ENCODE measurements around the gene DNMT3A.
"Not testable (repeated sequence)": the region's sequence is repeated elsewhere in the genome, so short reads cannot be mapped to it uniquely, and the experiment has no call there.

DNMT3A gene

DNA sequence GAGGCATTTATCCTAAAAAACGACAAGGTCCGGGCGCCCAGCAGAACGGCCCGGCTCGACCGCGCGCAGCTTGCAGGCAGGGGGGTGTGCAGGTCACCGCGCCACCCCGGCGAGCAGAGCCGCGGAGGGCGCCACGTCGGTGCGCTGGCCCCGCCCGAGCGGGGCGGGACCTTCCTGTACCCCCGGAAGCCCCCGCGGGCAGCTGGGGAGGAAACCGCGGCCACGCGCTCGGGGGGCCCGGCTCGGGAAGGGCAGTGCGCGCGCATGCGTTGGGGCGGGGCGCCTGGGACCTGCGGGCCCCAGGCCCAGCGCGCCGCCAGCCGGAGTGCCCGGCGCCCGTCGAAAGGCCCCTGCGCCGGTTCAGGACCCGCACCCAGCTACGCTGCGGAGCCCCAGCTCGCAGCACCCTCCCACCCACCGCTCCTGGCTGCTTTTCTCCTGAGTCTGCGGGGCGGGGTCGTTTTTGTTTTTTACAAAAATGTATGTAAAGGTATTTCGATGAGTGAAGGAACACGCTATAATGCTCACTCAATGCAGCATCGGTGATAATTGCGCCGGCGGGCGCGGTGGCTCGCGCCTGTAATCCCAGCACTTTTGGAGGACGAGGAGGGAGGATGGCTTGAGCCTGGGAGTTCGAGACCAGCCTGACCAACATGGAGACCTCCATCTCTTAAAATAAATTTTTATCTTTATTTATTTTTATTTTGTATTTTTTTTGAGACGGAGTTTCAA lies 125.6 kb downstream of the DNMT3A start:
- Histone ChIP-seq H3K27me3 (ENCODE audit: insufficient read depth, low read depth, severe bottlenecking) (no peaks in the 10 kb centered on the region), H3K4me3 (ENCODE audit: low read depth, low read length) (no peak overlapping the region), H3K9me3 (ENCODE audit: severe bottlenecking) (no peaks in the 10 kb centered on the region), H3K36me3 (no peaks in the 10 kb centered on the region), H3K27ac (no peak overlapping the region)
- no peak for DNase-seq
- TF ChIP-seq CTCF (IDR thresholded peaks at IDR 0.05; ENCODE audit: low read depth, low read length), result no peak

- TF ChIP-seq CTCF (IDR thresholded peaks at IDR 0.05; ENCODE audit: low read depth, low read length), result no peak
- Histone ChIP-seq H3K27ac (no peak overlapping the region), H3K9me3 (ENCODE audit: severe bottlenecking) (no peaks in the 10 kb centered on the region), H3K27me3 (ENCODE audit: insufficient read depth, low read depth, severe bottlenecking) (no peaks in the 10 kb centered on the region), H3K4me3 (ENCODE audit: low read depth, low read length) (no peak overlapping the region), H3K36me3 (no peaks in the 10 kb centered on the region)
- DNase-seq, result no peak
Observed at GRCh38 chr2:25215232-25215631, 126.5 kb downstream of the DNMT3A start.

DNA sequence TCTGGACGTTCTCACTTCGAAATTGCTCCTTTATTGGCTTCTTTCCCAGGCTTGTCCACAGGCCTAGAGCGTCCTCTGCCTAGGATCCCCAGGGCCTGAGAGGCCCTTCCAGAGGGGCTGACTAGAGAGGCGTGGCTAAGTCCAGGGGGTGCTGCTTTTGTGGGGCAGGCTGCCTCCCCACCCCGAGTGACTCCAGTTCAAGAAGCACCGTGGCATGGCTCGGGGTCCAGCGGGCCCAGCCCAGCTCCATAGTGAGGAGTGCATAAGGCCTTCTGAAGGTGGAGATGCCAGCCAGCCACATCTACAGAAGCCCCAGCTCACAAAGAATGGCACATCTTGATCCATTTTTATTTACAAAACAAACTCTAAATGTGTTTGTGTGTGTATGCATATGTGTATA lies 128.5 kb downstream of the DNMT3A start:
- TF ChIP-seq CTCF (IDR thresholded peaks at IDR 0.05; ENCODE audit: low read depth, low read length), result no peak
- Histone ChIP-seq H3K27me3 (ENCODE audit: insufficient read depth, low read depth, severe bottlenecking) (no peaks in the 10 kb centered on the region), H3K36me3 (no peaks in the 10 kb centered on the region), H3K4me3 (ENCODE audit: low read depth, low read length) (no peak overlapping the region), H3K9me3 (ENCODE audit: severe bottlenecking) (no peaks in the 10 kb centered on the region), H3K27ac (no peak overlapping the region)
- no peak for DNase-seq

DNA sequence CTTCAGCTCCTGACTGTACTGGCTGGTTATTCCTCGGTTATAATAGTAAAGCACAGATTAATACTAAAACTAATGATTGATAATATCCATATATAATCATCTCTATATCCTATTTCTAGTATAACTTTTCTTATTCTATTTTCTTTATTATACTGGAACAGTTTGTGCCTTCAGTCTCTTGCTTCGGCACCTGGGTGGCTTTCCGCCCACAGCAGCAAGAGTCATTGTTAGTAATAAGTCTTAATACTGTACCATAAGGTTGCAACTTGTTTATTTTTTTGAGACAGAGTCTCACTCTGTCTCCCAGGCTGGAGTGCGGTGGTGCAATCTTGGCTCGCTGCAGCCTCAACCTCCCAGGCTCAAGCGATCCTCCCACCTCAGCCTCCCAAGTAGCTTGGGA lies 130.8 kb downstream of the DNMT3A start:
- H3K36me3 ChIP-seq; H3K27ac ChIP-seq; H3K9me3 ChIP-seq (ENCODE audit: severe bottlenecking); H3K27me3 ChIP-seq (ENCODE audit: insufficient read depth, low read depth, severe bottlenecking); DNase-seq; H3K4me3 ChIP-seq (ENCODE audit: low read depth, low read length): not testable (repeated sequence)

GRCh38 chr2:25207078-25207545 lies 134.6 kb downstream of the DNMT3A start:
- Histone ChIP-seq H3K4me3 (ENCODE audit: low read depth, low read length) (no peak overlapping the region), H3K27ac (no peak overlapping the region), H3K36me3 (no peaks in the 10 kb centered on the region), H3K9me3 (ENCODE audit: severe bottlenecking) (no peaks in the 10 kb centered on the region), H3K27me3 (ENCODE audit: insufficient read depth, low read depth, severe bottlenecking) (no peaks in the 10 kb centered on the region)
- DNase-seq, result no peak
- TF ChIP-seq CTCF (IDR thresholded peaks at IDR 0.05; ENCODE audit: low read depth, low read length), result no peak

GRCh38 chr2:25204190-25204838 lies 137.4 kb downstream of the DNMT3A start:
- no peak for TF ChIP-seq CTCF (IDR thresholded peaks at IDR 0.05; ENCODE audit: low read depth, low read length)
- Histone ChIP-seq H3K4me3 (ENCODE audit: low read depth, low read length) (no peak overlapping the region), H3K27ac (no peak overlapping the region)

More at GRCh38 chr2:25204190-25204838, 137.4 kb downstream of the DNMT3A start:
- no peak for DNase-seq
- Histone ChIP-seq H3K36me3 (no peaks in the 10 kb centered on the region), H3K27me3 (ENCODE audit: insufficient read depth, low read depth, severe bottlenecking) (no peaks in the 10 kb centered on the region), H3K9me3 (ENCODE audit: severe bottlenecking) (no peaks in the 10 kb centered on the region)
